ENCODE data around the gene PIK3AP1. TPM values are rescaled to one million over a fixed set of nuclear protein-coding genes. Genes with fewer than 3 reads are reported as not detected.

The PIK3AP1 gene
- total and polyA plus RNA-seq, 10 of the 15 experiments (the other 5 are each of a cell fraction or from before 2014, with no cell fraction given) = 26.2 to 306 (median 119) TPM

GRCh38 chr10:96758423-96758822 lies 38.1 kb upstream of the PIK3AP1 start (continued):
- TF ChIP-seq CUX1 (IDR thresholded peaks at IDR 0.05; ENCODE audit: insufficient replicate concordance, low read depth, low read length) (no peak), ZNF687 (IDR thresholded peaks at IDR 0.05) (no peak), RELB (IDR thresholded peaks at IDR 0.05; ENCODE audit: low read depth) (no peak), MTA2 (IDR thresholded peaks at IDR 0.05; ENCODE audit: low read depth) (no peak), ETV6 (conservative IDR thresholded peaks at IDR 0.05 in 1 of 2, IDR thresholded peaks at IDR 0.05 in 1 of 2; ENCODE audit: borderline replicate concordance in 1 of 2, low read depth in 1 of 2) (0 out of 4 replicates have a peak, but pooled peaks of 1 of the 2 experiments have one; percentile 32), WRNIP1 (IDR thresholded peaks at IDR 0.05; ENCODE audit: borderline replicate concordance, low read depth, low read length) (no peak), SMC3 (IDR thresholded peaks at IDR 0.05; ENCODE audit: borderline replicate concordance, low read length) (no peak), RB1 (IDR thresholded peaks at IDR 0.05; ENCODE audit: borderline replicate concordance) (no peak), MEF2B (IDR thresholded peaks at IDR 0.05; ENCODE audit: partially characterized antibody, poor library complexity, severe bottlenecking) (peak; percentile 27), JUND (IDR thresholded peaks at IDR 0.05; ENCODE audit: low read depth, low read length) (no peak), SKIL (IDR thresholded peaks at IDR 0.05; ENCODE audit: low read depth, poor library complexity, severe bottlenecking) (peak; percentile 28), TCF12 (IDR thresholded peaks at IDR 0.05; ENCODE audit: low read depth, low read length) (peak; percentile 68; the same call in 1 of the 2 replicates), DPF2 (IDR thresholded peaks at IDR 0.05) (no peak), E2F4 (IDR thresholded peaks at IDR 0.05; ENCODE audit: low read depth, low read length) (no peak)

All from GM12878 (cell line).